ENCODE data around the gene DNAI7.

DNAI7 gene

DNA sequence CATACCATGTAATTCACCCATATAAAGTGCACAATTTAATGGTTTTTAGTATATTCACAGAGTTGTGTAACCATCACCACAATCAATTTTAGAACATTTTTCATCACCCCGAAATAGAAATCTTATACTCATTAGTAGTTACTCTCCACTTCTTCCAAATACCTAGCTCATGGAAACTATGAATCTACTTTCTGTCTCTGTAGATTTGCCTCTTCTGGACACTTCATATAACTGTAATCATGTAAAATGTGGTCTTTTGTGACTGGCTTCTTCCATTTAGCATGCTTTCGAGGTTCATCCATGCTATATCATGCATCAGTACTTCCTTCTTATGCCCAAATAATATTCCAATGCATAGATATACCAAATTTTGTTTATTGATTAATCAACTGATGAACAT lies 10.8 kb downstream of the DNAI7 start:
- DNase-seq (ENCODE audit: low read depth): no peak

DNA sequence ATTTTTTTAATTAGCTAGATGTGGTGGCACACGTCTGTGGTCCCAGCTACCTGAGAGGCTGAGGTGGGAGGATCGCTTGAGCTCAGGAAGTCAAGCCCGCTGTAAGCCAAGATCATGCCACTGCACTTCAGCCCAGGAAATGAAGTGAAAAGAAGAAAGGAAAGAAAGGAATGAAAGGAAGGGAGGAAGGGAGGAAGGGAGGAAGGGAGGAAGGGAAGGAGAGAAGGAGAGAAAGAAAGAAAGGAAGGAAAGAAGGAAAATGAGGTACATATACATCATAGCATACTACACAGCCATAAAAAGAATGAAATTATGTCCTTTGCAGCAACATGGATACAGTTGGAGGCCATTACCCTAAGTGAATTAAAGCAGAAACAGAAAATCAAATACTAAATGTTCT lies 12.2 kb downstream of the DNAI7 start:
- no peak for DNase-seq (ENCODE audit: low read depth)

DNA sequence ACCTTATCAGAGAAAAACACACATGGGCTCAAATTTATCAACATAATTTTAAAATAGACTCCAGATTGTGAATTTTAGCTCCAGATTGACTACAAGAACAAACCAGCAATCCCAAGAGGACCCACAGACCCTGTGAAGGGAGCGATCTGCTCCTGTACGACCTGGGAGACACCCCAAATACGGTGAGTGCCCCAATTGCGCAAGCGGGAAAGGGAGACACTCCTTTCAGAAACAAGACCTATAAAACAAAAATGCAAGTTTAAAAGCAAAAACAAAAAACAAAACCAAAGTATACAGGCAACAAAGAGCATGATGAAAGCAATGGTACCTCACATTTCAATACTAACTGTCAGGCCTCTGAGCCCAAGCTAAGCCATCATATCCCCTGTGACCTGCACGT lies 32.1 kb downstream of the DNAI7 start:
- DNase-seq (ENCODE audit: low read depth): no peak

DNA sequence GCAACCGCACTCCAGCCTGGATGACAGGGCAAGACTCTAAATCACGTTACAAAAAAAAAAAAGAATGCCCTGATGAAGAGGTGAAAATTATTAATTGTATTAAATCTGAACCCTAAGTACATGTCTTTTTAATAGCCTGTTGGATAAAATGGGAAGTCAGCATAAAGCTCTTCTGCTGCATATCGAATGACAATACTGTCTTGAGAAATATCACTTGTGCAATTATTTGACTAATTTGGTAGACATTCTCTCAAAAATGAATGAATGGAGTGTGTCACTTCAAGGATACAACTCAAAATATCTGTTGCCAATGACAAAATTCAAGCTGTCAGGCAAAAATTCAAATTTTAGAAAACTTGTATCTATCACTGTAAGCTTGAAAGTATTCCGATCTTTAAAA lies 38.9 kb downstream of the DNAI7 start:
- DNase-seq (ENCODE audit: low read depth): no peak

DNA sequence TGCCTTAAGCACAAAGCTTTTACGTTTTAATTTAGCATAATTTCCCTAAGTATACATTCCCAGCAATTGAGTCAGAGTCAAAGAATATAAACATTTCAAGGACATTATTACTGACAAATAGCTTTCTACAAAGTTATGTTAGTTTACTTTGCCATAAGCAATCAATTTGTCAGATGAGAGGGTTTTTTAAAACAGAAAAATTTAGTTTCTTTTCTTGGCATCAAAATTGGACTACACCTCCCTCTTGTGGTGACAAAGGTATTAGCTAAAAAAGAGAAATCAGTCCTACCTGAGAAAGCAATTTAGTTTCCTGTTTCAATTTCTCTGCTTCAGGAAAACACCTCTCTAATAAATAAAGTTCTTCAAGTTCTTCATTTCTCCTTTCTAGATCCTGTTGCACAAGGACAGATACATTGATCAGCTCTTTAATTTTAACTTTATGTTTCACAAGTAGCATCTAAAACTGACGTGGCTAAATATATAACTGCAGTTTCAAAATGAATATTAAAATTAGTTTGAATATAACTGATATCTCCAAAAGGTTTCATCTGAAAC lies 39.9 kb downstream of the DNAI7 start:
- peak; percentile 20 for DNase-seq (ENCODE audit: low read depth)

DNA sequence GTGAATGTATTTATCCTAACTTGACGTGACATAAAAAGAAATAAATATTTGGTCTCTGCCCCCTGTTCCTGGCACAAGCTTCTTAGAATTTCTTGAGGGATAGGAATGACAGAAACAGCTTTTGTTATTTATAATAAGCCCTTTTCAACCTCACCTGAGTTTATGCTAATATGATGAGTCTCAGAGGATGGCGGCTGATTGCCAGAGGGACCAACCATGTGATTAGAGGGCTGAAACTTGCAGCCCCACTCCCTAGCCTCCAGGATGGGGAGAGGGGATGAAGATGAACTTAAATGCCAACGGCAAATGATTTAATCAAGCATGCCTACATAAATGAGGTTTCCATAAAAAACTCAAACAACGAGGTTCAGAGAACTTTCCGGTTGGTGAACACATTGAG lies 42.9 kb downstream of the DNAI7 start:
- DNase-seq (ENCODE audit: low read depth): no peak

DNA sequence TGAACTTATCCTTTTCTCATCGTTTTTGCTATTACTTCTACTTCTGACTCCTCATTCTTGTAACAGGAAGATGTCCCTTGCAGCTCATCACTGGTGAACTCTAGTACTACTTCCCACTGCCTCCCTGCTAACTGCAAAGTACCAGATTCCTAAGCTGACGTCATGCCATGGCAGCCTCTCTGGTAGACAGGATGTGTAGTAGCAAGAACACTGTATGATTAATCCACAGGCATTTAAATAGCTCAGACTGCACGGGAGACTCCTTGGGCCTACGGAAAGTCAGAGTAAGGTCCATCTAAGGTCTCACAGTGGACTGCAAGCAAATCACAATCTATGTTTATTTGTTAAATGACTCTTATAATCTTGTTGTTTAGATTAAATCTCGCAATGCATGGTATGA lies 43.5 kb downstream of the DNAI7 start:
- peak; percentile 89 for DNase-seq (ENCODE audit: low read depth)

DNA sequence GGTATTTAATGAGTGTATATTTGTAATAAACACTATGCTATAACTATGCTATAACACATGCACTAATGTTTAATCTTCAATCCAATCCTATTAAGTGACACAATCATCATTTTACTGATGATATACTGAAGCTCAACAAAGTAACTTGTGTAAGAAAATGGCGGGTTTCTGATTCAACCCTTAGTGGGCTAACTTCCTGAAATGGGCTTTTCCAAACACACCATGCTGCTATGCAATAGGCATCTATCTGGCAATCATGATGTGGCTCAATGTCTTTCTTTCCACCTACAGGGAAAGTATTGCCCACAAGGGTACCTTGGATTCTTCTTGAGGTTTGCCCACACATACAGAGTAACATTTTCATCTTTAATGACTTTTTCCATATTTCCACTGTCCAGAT lies 48.3 kb downstream of the DNAI7 start:
- no peak for DNase-seq (ENCODE audit: low read depth)

DNA sequence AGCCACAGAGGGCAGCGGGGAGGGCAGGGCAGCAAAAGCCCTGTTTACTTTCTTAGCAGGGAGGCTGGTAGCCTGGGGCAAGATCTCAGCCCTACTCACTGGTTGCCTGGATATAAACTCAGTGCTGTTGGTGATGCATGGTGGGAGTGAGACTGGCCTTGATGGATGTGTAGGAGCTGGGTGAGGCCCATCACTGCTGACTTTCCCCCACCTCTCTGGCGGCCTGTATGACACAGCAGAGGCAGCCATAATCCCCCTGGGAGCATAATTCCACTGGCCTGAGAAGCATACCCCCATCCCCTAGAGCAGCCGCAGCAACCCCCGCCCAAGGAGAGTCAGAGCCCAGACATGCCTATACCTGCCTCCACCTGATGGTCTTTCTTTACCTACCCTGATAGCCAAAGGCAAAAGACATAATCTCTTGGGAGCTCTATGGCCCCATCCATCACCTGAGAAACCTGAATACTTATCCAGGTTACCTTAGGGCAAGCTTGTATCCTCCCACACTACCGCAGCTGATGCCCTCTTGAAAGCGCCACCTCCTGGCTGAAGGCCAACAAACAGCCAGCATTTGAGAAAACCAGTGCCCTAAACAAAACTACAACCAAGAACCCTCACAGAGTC lies 59.3 kb downstream of the DNAI7 start:
- DNase-seq (ENCODE audit: low read depth): no peak

DNA sequence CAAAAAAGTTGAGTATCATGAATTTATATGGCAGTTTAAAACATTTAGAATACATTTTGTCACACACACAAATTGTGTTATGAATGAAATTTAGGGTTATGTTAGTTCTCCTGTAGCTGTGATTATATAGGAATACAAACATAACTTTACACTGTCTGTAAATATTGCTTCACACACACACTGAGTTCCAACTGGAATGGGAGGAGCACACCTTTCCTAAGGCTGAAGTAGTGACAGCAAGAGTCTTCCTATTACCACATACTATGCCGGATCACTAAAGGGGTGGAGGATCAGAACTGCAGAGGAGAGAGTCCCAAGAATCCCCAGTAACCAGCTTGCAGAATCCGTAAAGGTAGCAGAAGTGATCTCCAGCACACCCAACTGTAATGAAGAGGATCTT lies 63.7 kb downstream of the DNAI7 start:
- DNase-seq (ENCODE audit: low read depth): no peak

DNA sequence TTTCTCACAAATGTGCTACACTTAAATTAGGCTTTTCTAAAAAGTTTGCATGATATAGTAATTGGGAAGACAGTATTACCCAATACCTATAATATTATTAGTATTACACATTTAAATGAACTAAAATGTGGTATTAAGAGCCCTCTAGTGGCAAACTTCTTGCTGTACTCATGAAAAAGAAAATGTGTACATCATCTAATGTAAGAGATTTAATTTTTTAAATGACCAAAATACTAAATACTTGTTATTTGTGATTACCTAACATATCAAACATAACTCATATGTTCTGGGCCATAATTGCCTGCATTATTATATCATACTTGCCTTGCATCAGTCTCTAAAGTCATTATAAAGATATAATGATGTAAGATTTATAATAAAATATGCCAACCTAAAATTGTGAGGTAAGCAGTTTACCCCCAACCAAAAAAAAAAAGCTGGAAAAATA lies 64.2 kb downstream of the DNAI7 start:
- DNase-seq (ENCODE audit: low read depth): no peak

DNA sequence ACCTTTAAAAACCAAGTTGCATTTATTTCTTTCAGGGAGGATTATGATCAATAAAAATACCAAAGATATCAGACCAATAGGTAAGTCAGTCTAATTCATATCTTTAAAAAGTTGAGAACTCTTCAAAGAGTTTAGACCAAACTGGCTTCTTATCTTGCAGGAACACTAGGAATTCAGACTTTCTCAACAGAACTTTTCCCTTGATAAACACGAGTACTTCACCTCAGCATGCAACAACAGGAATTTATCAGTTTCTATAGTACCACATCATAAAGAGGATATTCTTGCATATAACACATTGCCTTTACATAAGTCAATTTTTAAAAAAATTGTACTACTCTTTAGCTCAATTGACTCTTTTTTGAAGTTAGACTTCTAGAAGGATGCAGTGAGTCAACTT lies 68.2 kb downstream of the DNAI7 start:
- DNase-seq (ENCODE audit: low read depth): no peak

DNA sequence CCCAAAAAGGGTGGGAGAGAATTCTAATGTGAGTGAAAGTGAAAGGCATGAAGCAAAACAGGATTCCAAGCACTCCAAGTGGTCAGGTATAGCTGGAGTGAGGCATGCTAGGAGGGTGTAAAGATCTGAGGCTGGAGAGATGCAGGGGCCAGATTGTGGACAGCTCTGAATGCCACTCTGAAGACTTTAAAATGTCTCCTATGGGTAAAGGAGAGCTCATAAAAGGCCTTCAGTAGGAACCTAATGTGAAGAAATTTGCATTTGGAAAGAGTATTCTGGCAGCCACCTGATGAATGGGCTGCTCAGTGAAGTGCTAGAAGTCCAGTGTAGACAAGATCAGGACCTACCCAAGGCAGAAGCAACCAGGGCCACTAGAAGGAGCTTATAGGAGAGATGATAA lies 68.9 kb downstream of the DNAI7 start:
- DNase-seq (ENCODE audit: low read depth): no peak

DNA sequence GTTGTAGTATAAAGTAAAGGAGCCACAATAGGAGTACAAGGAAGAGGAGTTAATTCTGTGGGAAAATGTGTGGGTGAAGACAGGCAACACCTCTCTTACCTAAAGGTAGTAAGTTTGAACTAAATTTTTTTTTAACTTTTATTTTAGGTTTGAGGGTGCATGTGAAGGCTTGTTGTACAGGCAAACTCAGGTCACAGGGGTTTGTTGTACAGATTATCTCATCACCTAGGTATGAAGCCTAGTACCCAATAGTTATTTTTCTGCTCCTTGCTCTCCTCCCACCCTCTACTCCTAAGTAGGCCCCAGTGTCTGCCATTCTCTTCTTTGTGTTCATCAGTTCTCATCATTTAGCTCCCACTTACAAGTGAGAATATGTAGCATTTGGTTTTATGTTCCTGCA lies 70.5 kb downstream of the DNAI7 start:
- DNase-seq (ENCODE audit: low read depth): no peak

DNA sequence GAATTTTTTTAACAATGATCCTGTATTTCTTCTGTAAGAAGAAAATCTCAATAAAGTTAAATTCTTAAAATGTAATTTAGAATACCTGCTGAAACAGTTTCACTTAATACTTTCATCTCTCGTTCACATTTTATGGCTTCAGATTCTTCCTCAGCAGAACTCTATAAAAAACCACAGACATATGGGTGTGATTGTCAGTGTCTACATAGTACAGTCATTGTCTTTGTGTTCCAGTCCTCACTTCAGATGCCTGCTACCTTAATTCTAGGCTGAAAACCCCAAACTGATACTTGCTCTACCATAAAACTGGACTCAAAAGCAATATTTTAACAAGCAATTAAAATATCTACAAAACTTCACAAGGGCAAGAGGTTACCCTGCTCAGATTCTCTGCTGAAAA lies 71.8 kb downstream of the DNAI7 start:
- no peak for DNase-seq (ENCODE audit: low read depth)

DNA sequence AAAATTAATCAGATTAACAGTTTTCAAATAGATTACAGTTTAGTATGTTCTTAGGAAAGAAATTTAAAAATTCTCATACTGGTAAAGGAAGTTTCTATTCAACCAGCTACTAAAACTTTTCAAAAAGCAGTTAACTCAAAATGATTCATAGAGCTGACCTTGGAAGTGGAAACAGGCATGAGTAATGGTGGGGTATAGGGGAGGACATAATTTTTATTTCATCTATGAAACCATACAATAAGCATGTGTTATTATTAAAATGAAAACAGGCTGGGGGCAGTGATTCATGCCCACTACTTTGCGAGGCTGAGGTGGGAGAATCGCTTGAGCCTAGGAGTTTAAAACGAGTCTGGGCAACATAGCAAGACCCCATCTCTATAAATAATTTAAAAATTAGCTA lies 73.0 kb downstream of the DNAI7 start:
- DNase-seq (ENCODE audit: low read depth): no peak

DNA sequence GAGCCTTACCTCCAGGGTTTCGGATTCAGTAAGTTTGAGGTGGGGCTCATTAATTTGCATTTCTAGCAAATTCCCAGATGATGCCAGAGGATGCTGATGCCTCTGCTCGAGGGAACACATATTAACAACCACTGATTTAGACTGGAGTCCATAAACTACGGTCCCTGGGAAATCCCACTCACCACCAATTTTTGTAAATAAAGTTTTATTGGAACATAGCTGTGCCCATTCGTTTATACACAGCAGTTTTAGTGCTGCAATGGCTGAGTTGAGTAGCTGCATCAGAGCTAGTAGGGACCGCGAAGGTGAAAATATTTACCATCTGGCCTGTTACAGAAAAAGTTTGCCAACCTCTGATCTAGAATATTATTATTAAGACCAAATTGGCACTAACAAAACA lies 73.8 kb downstream of the DNAI7 start:
- no peak for DNase-seq (ENCODE audit: low read depth)

DNA sequence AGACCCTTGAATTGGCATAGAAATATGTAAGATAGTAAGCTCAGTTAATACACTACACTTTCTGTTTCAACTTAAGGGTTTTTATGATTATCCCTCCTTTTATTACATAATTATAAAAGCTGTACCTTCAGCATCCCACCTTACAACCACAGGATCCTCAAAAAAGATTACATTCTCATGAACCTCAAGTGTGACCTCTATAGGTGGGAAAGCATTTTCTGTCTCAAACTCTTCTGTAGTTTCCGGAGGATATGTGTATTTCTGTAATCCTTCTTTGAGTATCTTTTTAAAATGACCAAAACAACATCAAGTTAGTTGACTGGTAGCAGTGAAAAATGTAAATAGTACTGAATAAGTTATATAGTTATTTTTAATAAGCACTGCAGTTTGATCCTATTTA lies 75.9 kb downstream of the DNAI7 start:
- no peak for DNase-seq (ENCODE audit: low read depth)

DNA sequence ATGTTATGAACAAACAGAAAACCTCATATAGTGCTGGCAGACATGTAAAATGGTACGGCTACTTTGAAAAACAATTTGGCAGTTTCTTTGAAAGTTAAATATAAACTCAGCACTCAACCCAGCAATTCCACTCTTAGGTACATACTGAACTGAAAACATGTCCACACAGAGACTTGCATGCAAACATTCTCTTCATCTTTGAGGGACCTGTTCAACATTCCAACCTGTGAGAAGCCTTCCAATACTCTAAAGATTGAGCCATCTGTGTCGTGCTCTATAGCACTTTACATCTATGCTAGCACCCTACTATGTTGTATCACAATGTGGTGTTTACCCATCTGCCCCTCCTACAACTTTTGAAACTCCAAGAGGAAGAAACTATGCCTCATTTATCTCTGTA lies 79.3 kb downstream of the DNAI7 start:
- no peak for DNase-seq (ENCODE audit: low read depth)

DNA sequence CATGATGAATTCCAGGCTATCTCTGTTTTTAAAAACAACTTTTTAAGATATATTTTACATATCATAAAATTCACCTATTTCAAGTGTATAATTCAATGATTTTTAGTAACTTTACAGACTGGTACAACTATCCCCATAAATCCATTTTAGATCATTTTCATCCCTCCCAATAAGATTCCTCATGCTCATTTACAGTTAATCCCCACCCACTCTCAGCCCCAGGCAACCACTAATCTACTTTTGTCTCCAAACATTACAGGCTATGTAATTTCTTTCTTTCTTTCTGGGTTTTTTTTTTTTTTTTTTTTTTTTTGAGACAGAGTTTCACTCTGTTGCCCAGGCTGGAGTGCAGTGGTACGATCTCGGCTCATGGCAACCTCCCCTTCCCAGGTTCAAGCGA lies 81.3 kb downstream of the DNAI7 start:
- no peak for DNase-seq (ENCODE audit: low read depth)

DNA sequence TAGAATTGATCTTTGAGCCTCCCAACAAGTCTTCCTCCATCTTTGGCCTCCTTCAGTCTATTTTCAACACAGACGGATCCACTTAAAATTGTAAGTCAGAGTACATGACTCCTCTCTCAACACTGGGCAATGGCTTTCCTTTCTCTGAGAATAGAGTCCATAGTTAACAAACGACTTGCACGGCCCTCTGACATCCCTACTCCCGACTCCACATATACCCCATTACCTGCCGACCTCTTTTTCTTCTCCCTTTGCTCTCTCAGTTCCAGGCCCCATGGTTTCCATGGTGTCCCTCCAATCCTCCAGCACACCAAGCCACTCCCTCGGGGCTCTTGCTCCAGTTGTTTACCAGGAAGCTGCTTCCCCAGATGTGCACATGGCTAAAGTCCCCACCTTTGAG lies 84.7 kb downstream of the DNAI7 start:
- DNase-seq (ENCODE audit: low read depth): no peak

DNA sequence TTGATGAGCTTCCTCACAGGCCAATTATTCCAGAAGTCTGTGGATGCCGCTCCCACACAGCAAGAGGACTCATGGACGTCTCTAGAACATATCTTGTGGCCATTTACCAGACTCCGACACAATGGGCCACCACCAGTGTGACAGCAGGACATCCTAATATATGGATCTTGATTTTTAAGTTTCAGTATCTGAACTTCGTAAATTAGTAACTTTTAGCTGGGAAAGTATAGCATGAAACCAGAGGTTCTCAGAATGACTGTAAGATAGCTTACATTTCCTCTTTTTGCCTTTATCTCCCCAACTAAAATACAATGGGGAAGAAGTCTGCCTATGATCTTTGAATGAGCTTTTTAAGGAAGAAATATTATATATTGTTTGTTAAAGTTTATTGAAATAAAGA lies 87.0 kb downstream of the DNAI7 start:
- DNase-seq (ENCODE audit: low read depth): no peak

DNA sequence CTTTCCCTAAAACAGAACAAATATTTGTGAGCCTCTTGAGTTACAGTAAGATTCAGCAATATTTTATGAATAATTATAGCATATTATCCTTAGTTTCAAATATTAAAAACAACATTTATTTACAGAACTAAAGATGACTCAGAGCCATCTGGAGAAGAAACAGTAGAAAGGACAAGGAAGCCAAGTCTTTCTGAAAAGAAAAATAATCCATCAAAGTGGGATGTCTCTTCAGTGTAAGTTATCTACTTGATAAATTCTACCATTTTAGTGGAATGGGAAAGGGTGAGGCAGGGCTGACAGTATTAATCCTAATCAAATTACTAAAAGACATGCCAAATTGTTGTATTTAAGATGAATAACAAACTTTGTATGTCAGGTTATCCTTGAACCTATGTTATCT lies 88.1 kb downstream of the DNAI7 start:
- DNase-seq (ENCODE audit: low read depth): no peak

DNA sequence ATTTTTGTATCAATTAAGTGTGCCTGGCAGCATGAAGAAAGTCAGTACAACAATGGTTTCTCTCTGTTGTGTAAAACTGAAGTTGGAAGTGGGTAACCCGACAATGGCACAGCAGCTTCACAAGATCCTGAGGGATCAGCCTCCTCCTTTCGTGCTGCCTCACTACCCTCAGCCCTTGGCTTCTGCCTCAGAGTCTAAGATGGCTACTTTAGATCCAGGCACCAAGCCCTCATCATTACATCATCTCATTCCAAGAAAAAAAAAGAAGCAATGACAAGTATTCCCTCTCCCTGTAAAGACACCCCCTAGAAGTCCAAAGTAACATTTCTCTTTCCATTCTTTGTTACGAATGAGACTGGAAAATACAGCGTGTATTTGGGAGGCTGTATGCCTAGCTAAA lies 92.6 kb downstream of the DNAI7 start:
- DNase-seq (ENCODE audit: low read depth): no peak

DNA sequence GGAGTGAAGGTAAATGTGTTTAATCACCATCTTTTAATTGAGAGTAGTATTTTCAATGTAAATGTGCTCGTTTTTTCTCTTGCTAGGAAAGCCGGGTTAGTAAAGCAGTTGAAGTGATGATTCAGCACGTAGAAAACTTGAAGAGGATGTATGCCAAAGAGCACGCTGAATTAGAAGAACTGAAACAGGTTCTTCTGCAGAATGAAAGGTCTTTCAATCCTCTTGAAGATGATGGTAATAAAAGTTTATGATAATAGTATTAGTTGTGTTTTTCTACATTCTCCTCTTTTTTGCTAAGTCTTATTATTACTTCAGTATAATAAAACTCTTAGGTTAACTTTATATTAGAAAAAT lies 93.9 kb downstream of the DNAI7 start:
- DNase-seq (ENCODE audit: low read depth): no peak
